Ishikawa (cell line): ENCODE measurements around the gene CCDC169.

Source experiments
- EP300 ChIP-seq: IDR thresholded peaks from 2 replicates; pipeline ENCODE4 v1.6.1; 2012; ENCODE audit warnings: borderline replicate concordance
- TEAD4 ChIP-seq: IDR thresholded peaks from 2 replicates; pipeline ENCODE4 v1.6.1; 2012
- TF ChIP-seq, protein P1 (sequence below): IDR thresholded peaks from 2 replicates; pipeline ENCODE4 v1.6.1; 2012

DNA sequence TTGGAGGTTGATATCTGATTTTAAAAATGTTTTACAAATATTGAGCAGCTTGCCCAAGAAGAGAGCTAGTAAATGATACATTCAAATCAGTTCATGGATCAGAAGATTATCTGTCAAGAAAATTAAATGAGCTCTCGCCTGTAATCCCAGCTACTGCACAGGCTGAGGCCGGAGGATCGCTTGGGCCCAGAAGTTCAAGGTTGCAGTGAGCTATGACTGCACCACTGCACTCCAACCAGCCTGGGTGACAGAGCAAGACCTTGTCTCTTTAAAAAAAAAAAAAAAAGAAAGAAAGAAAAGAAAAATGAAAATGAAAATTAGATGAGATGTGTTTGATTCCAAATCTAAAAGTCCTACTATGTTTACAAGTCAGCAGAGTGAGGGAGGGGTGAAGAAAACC is 46.2 kb upstream of the CCDC169 start:
- TF ChIP-seq TEAD4 (no peak), EP300 (no peak)
- TF ChIP-seq, protein P1, sequence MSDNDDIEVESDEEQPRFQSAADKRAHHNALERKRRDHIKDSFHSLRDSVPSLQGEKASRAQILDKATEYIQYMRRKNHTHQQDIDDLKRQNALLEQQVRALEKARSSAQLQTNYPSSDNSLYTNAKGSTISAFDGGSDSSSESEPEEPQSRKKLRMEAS = no peak
